Mesenchymal stem cell (in vitro differentiated cells and primary cell): ENCODE data around the gene SAMD9.
"Not testable (repeated sequence)": the region's sequence is repeated elsewhere in the genome, so short reads cannot be mapped to it uniquely, and the experiment has no call there.

Experiments used
- DNase-seq: peaks from one replicate; pipeline ENCODE4 v3.0.0-alpha.2; 2013
- H2AFZ ChIP-seq: one replicate; pipeline ENCODE4 v1.6.1; 2013; ENCODE audit warnings: low read depth, mild to moderate bottlenecking, control low read depth, inconsistent platforms, low read length, moderate library complexity
- H2AK5ac ChIP-seq: 2 replicates; pipeline ENCODE4 v1.6.1; 2013; ENCODE audit warnings: low read length, moderate library complexity, mild to moderate bottlenecking, inconsistent platforms; ENCODE audit not compliant: severe bottlenecking
- H2BK120ac ChIP-seq: one replicate; pipeline ENCODE4 v1.6.1; 2013; ENCODE audit warnings: low read depth, mild to moderate bottlenecking, inconsistent platforms, low read length, moderate library complexity
- H2BK12ac ChIP-seq, 2 experiments: one replicate each; pipeline ENCODE4 v1.6.1; 2013; ENCODE audit warnings: inconsistent platforms in 2 of 2, low read length in 2 of 2, mild to moderate bottlenecking in 2 of 2, moderate library complexity in 2 of 2, control low read depth in 1 of 2
- H2BK15ac ChIP-seq: one replicate; pipeline ENCODE4 v1.6.1; 2013; ENCODE audit warnings: mild to moderate bottlenecking, low read depth, inconsistent platforms; ENCODE audit not compliant: poor library complexity, severe bottlenecking
- H2BK5ac ChIP-seq: 2 replicates; pipeline ENCODE4 v1.6.1; 2013; ENCODE audit warnings: low read depth, mild to moderate bottlenecking, low read length, control low read depth, inconsistent platforms; ENCODE audit not compliant: poor library complexity, severe bottlenecking
- H3K14ac ChIP-seq, 2 experiments: one replicate each; pipeline ENCODE4 v1.6.1; 2013; ENCODE audit warnings: inconsistent platforms in 2 of 2, low read length in 2 of 2, control low read depth in 1 of 2, mild to moderate bottlenecking in 1 of 2, moderate library complexity in 1 of 2
- H3K18ac ChIP-seq, 2 experiments: one replicate each; pipeline ENCODE4 v1.6.1; 2013; ENCODE audit warnings: inconsistent platforms in 2 of 2, low read length in 2 of 2, control low read depth in 1 of 2, low read depth in 1 of 2, mild to moderate bottlenecking in 1 of 2
- H3K23ac ChIP-seq, 2 experiments: one replicate each; pipeline ENCODE4 v1.6.1; 2013; ENCODE audit warnings: inconsistent platforms in 2 of 2, low read length in 2 of 2, mild to moderate bottlenecking in 2 of 2, moderate library complexity in 2 of 2, control low read depth in 1 of 2
- H3K27ac ChIP-seq: 2 replicates; pipeline ENCODE4 v1.5.1; 2013; ENCODE audit warnings: mild to moderate bottlenecking, moderate library complexity, low read length, control low read depth, inconsistent platforms; ENCODE audit not compliant: poor library complexity, severe bottlenecking
- H3K27me3 ChIP-seq, 2 experiments: 2 replicates each; pipeline versions ENCODE4 v1.6.1 to v1.7.0; 2013; ENCODE audit warnings: low read length in 2 of 2, mild to moderate bottlenecking in 2 of 2, moderate library complexity in 2 of 2, control low read depth in 1 of 2, inconsistent platforms in 1 of 2; ENCODE audit not compliant: control insufficient read depth in 1 of 2, insufficient read depth in 1 of 2
- H3K36me3 ChIP-seq, 2 experiments: 2 replicates each; pipeline versions ENCODE4 v1.6.1 to v1.7.0; 2013; ENCODE audit warnings: low read length in 2 of 2, control low read depth in 1 of 2, inconsistent platforms in 1 of 2, low read depth in 1 of 2, mild to moderate bottlenecking in 1 of 2; ENCODE audit not compliant: insufficient read depth in 2 of 2, control insufficient read depth in 1 of 2
- H3K4ac ChIP-seq, 2 experiments: one replicate each; pipeline ENCODE4 v1.6.1; 2013; ENCODE audit warnings: inconsistent platforms in 2 of 2, low read length in 2 of 2, mild to moderate bottlenecking in 2 of 2, moderate library complexity in 2 of 2, control low read depth in 1 of 2, low read depth in 1 of 2
- H3K4me1 ChIP-seq: 2 replicates; pipeline ENCODE4 v1.6.1; 2013; ENCODE audit warnings: low read depth, low read length, control low read depth; ENCODE audit not compliant: control insufficient read depth, insufficient read depth
- H3K4me2 ChIP-seq: 2 replicates; pipeline ENCODE4 v1.6.1; 2013; ENCODE audit warnings: low read length, mild to moderate bottlenecking, inconsistent platforms; ENCODE audit not compliant: poor library complexity, severe bottlenecking
- H3K4me3 ChIP-seq, 2 experiments: 2 replicates each; pipeline versions ENCODE4 v1.5.1 to v1.7.0; 2013; ENCODE audit warnings: low read length in 2 of 2, mild to moderate bottlenecking in 2 of 2, control low read depth in 1 of 2, low read depth in 1 of 2; ENCODE audit not compliant: insufficient read depth in 1 of 2
- H3K79me1 ChIP-seq: replicated peaks from 2 replicates; pipeline ENCODE4 v1.6.1; 2013; ENCODE audit warnings: mild to moderate bottlenecking, control low read depth, low read length, inconsistent platforms; ENCODE audit not compliant: poor library complexity, severe bottlenecking
- H3K9ac ChIP-seq: 2 replicates; pipeline ENCODE4 v1.7.0; 2013; ENCODE audit warnings: mild to moderate bottlenecking, low read length, moderate library complexity
- H3K9me3 ChIP-seq: 2 replicates; pipeline ENCODE4 v1.7.0; 2013; ENCODE audit warnings: mild to moderate bottlenecking, low read length; ENCODE audit not compliant: control insufficient read depth
- H4K8ac ChIP-seq: one replicate; pipeline ENCODE4 v1.6.1; 2013; ENCODE audit warnings: inconsistent platforms, mild to moderate bottlenecking, low read length, moderate library complexity
- H4K91ac ChIP-seq: one replicate; pipeline ENCODE4 v1.6.1; 2013; ENCODE audit warnings: mild to moderate bottlenecking, low read length, inconsistent platforms
- WGBS: methylation state at CpG from one replicate; pipeline ENCODE4 v1.1.7; 2013; ENCODE audit warnings: mixed read lengths; 5-methylcytosine and 5-hydroxymethylcytosine counted together

Gene SAMD9

DNA sequence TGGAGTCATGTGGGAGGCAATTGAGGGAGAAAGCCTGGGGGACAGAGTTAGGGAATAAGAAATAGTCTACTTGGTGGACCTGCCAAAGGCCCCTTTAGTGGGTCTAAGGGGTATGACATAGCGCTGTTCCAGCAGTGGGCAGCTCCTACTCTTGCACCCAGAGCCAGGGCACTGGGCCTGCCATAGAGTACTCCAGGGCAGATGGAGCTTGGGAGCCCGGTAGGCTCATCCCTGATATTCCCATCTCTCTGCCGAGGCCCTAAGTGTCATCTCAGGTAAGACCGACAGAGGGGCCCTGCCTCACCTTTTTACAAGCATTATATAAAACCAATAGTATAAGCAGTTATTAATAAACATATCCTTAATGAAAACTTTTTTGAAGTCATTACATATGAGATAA, 20.8 kb upstream of the SAMD9 start:
- Histone ChIP-seq H2BK15ac (no peak overlapping the region), H3K18ac (no peak overlapping the region), H3K4me1 (peaks cover 2% of the 10 kb centered on the region), H2AK5ac (no peak overlapping the region), H2BK5ac (no peak overlapping the region), H4K91ac (no peak overlapping the region), H3K23ac (no peak overlapping the region), H2BK12ac (no peak overlapping the region), H3K9me3 (peaks cover 28% of the 10 kb centered on the region), H2BK120ac (no peak overlapping the region), H3K27me3 (no peaks in the 10 kb centered on the region), H2AFZ (no peak overlapping the region), H4K8ac (no peak overlapping the region), H3K36me3 (peaks cover 4 to 87% of the 10 kb centered on the region in 2 experiments), H3K9ac (no peak overlapping the region), H3K4ac (no peak overlapping the region), H3K4me3 (no peak overlapping the region), H3K4me2 (no peak overlapping the region), H3K79me1 (no peaks in the 10 kb centered on the region), H3K14ac (no peak overlapping the region), H3K27ac (no peak overlapping the region)
- DNase-seq: no peak
- WGBS: 93% methylated on average over 2 of the region's 4 CpGs

- Histone ChIP-seq H2BK15ac (no peak overlapping the region), H3K4me3 (no peak overlapping the region), H4K8ac (no peak overlapping the region), H3K4ac (no peak overlapping the region), H3K27ac (no peak overlapping the region), H3K4me2 (no peak overlapping the region), H3K9me3 (peaks cover 52% of the 10 kb centered on the region), H2BK5ac (no peak overlapping the region), H4K91ac (no peak overlapping the region), H2AFZ (no peak overlapping the region), H3K18ac (no peak overlapping the region), H2BK12ac (no peak overlapping the region), H2BK120ac (no peak overlapping the region), H3K9ac (no peak overlapping the region), H2AK5ac (no peak overlapping the region), H3K4me1 (no peaks in the 10 kb centered on the region), H3K23ac (no peak overlapping the region), H3K36me3 (peaks cover 0 to 33% of the 10 kb centered on the region in 2 experiments), H3K27me3 (no peaks in the 10 kb centered on the region), H3K79me1 (no peaks in the 10 kb centered on the region), H3K14ac (no peak overlapping the region)
- no CpG with 5 or more reads among the region's 1 CpG for WGBS
- no peak for DNase-seq
Observed at GRCh38 chr7:93133005-93133404, 15.2 kb upstream of the SAMD9 start.

DNA sequence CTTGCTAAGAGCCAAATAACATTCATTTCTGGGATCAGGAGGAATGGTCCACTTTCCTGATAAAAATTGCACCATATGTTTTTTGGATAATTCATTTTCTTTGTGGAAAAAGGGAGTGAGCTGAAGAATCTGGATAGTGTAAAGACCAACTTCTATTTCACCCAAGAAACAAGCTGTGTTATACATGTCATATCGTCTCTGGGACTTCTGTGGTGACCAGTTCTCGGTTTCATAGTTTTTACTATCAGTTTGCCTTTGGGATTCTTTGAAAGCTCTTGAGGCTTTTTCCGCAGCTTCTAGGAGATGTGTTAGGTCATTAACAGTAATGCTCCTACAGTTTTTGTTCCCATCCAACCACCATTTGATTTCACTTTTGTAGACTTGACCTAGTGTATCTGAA, 14.4 kb upstream of the SAMD9 start:
- WGBS: 75% methylated on average over 2 of the region's 3 CpGs
- Histone ChIP-seq H3K27ac (no peak overlapping the region), H3K9ac (no peak overlapping the region), H2AK5ac (no peak overlapping the region), H2BK120ac (no peak overlapping the region), H3K79me1 (no peaks in the 10 kb centered on the region), H3K4me2 (no peak overlapping the region), H2AFZ (no peak overlapping the region), H3K36me3 (peaks cover 0 to 29% of the 10 kb centered on the region in 2 experiments), H3K23ac (no peak overlapping the region), H3K14ac (no peak overlapping the region), H3K18ac (no peak overlapping the region), H3K27me3 (no peaks in the 10 kb centered on the region), H3K4me3 (no peak overlapping the region), H2BK15ac (no peak overlapping the region), H3K9me3 (peaks cover 52% of the 10 kb centered on the region), H4K8ac (no peak overlapping the region), H2BK12ac (no peak overlapping the region), H4K91ac (no peak overlapping the region), H2BK5ac (no peak overlapping the region), H3K4me1 (no peaks in the 10 kb centered on the region), H3K4ac (no peak overlapping the region)
- no peak for DNase-seq

- not testable (repeated sequence) for H3K14ac ChIP-seq, H3K27me3 ChIP-seq, H3K4me3 ChIP-seq, H3K36me3 ChIP-seq, H4K91ac ChIP-seq, H2BK120ac ChIP-seq, H3K27ac ChIP-seq, H3K18ac ChIP-seq, H2AFZ ChIP-seq, H3K9ac ChIP-seq, H4K8ac ChIP-seq, H2BK5ac ChIP-seq, H3K79me1 ChIP-seq, H3K4me2 ChIP-seq, H2BK15ac ChIP-seq, H3K9me3 ChIP-seq, DNase-seq, H3K4me1 ChIP-seq, H2AK5ac ChIP-seq, H3K4ac ChIP-seq, H3K23ac ChIP-seq, H2BK12ac ChIP-seq
- WGBS: 85% methylated on average over 1 of the region's 1 CpG
Observed at GRCh38 chr7:93126954-93127353, 9.2 kb upstream of the SAMD9 start.
